Mesendoderm (in vitro differentiated cells): ENCODE results near the gene YIF1A.
A peak's percentile ranks its signal among the peaks of the same experiment; 100 is the strongest.
"Not testable (repeated sequence)": the region's sequence is repeated elsewhere in the genome, so short reads cannot be mapped to it uniquely, and the experiment has no call there.

Experiments
- DNase-seq: peaks from one replicate; pipeline ENCODE4 v3.0.0; 2013
- H2AK5ac ChIP-seq: 2 replicates; pipeline ENCODE4 v1.6.1; 2013; ENCODE audit warnings: low read length, inconsistent platforms
- H2BK120ac ChIP-seq: 2 replicates; pipeline ENCODE4 v1.6.1; 2013; ENCODE audit warnings: low read depth, mild to moderate bottlenecking, low read length, moderate library complexity, mixed read lengths
- H2BK15ac ChIP-seq: replicated peaks from 2 replicates; pipeline ENCODE4 v1.6.1; 2013; ENCODE audit warnings: low read depth, mild to moderate bottlenecking, moderate library complexity
- H2BK5ac ChIP-seq: 2 replicates; pipeline ENCODE4 v1.6.1; 2013; ENCODE audit warnings: low read length, inconsistent platforms
- H3K18ac ChIP-seq: 2 replicates; pipeline ENCODE4 v1.6.1; 2013; ENCODE audit warnings: mild to moderate bottlenecking, low read length, mixed read lengths
- H3K23ac ChIP-seq: one replicate; pipeline ENCODE4 v1.6.1; 2013; ENCODE audit warnings: low read length
- H3K27ac ChIP-seq: 2 replicates; pipeline ENCODE4 v1.5.1; 2013; ENCODE audit warnings: low read depth, mild to moderate bottlenecking, inconsistent platforms, low read length, moderate library complexity
- H3K27me3 ChIP-seq: 2 replicates; pipeline ENCODE4 v1.6.1; 2013; ENCODE audit warnings: low read length, control low read depth, mild to moderate bottlenecking, inconsistent platforms; ENCODE audit not compliant: insufficient read depth, poor library complexity
- H3K36me3 ChIP-seq: 2 replicates; pipeline ENCODE4 v1.6.1; 2013; ENCODE audit warnings: low read length, inconsistent platforms; ENCODE audit not compliant: control insufficient read depth, insufficient read depth
- H3K4ac ChIP-seq: one replicate; pipeline ENCODE4 v1.6.1; 2013; ENCODE audit warnings: low read depth, mild to moderate bottlenecking, low read length, moderate library complexity
- H3K4me1 ChIP-seq: 2 replicates; pipeline ENCODE4 v1.6.1; 2013; ENCODE audit warnings: low read depth, low read length, inconsistent platforms; ENCODE audit not compliant: control insufficient read depth
- H3K4me2 ChIP-seq: 2 replicates; pipeline ENCODE4 v1.6.1; 2013; ENCODE audit warnings: low read length
- H3K4me3 ChIP-seq: 2 replicates; pipeline ENCODE4 v1.5.1; 2013; ENCODE audit warnings: mild to moderate bottlenecking, low read length
- H3K56ac ChIP-seq: one replicate; pipeline ENCODE4 v1.6.1; 2013; ENCODE audit warnings: low read length
- H3K79me1 ChIP-seq: 2 replicates; pipeline ENCODE4 v1.6.1; 2013; ENCODE audit warnings: low read length, inconsistent platforms
- H3K79me2 ChIP-seq: 2 replicates; pipeline ENCODE4 v1.6.1; 2013; ENCODE audit warnings: mild to moderate bottlenecking, low read length; ENCODE audit not compliant: control insufficient read depth, insufficient read depth
- H3K9ac ChIP-seq: 2 replicates; pipeline ENCODE4 v1.6.1; 2013; ENCODE audit warnings: low read length, inconsistent platforms
- H4K5ac ChIP-seq: one replicate; pipeline ENCODE4 v1.6.1; 2013; ENCODE audit warnings: low read length
- H4K8ac ChIP-seq: one replicate; pipeline ENCODE4 v1.6.1; 2013; ENCODE audit warnings: low read depth, mild to moderate bottlenecking, control low read depth, low read length, moderate library complexity
- WGBS: extraction: QIAGEN DNeasy Blood & Tissue Kit; methylation state at CpG from one replicate; pipeline ENCODE4 v1.1.7; 2013; ENCODE audit warnings: low lambda C conversion rate, missing lambda C conversion rate; ENCODE audit not compliant: insufficient coverage; ENCODE audit errors: extremely low coverage; 5-methylcytosine and 5-hydroxymethylcytosine counted together

The YIF1A gene

GRCh38 chr11:66321606-66322005, 32.7 kb upstream of the YIF1A start:
- WGBS = no CpG with 5 or more reads among the region's 4 CpGs
- peaks cover 13% of the 10 kb centered on the region for H3K4me1 ChIP-seq

GRCh38 chr11:66320748-66321147, 31.8 kb upstream of the YIF1A start:
- not testable (repeated sequence) for H3K4ac ChIP-seq, H4K8ac ChIP-seq, H3K27ac ChIP-seq, H2AK5ac ChIP-seq, H3K18ac ChIP-seq, H3K4me3 ChIP-seq, H2BK5ac ChIP-seq, H4K5ac ChIP-seq, H3K9ac ChIP-seq, H3K23ac ChIP-seq, H3K36me3 ChIP-seq, H3K79me1 ChIP-seq, H2BK120ac ChIP-seq, H3K4me2 ChIP-seq, H3K79me2 ChIP-seq, H3K27me3 ChIP-seq, DNase-seq, H3K56ac ChIP-seq, H2BK15ac ChIP-seq
- WGBS = no CpG with 5 or more reads among the region's 6 CpGs
- H3K4me1 ChIP-seq = peaks cover 13% of the 10 kb centered on the region

More at GRCh38 chr11:66321606-66322005, 32.7 kb upstream of the YIF1A start:
- H2BK120ac ChIP-seq = no peak overlapping the region
- H3K4me3 ChIP-seq = no peak overlapping the region
- no peak overlapping the region for H3K27ac ChIP-seq
- no peak overlapping the region for H2AK5ac ChIP-seq
- no peak overlapping the region for H3K18ac ChIP-seq
- H3K4me2 ChIP-seq = no peak overlapping the region
- H3K27me3 ChIP-seq = no peaks in the 10 kb centered on the region
- H3K79me1 ChIP-seq = no peaks in the 10 kb centered on the region
- no peak overlapping the region for H4K5ac ChIP-seq
- no peaks in the 10 kb centered on the region for H3K79me2 ChIP-seq
- H3K36me3 ChIP-seq = no peaks in the 10 kb centered on the region
- H3K23ac ChIP-seq = no peak overlapping the region
- H3K56ac ChIP-seq = no peak overlapping the region
- H4K8ac ChIP-seq = no peak overlapping the region
- DNase-seq = no peak
- no peak overlapping the region for H3K9ac ChIP-seq
- no peak overlapping the region for H2BK5ac ChIP-seq
- H3K4ac ChIP-seq = no peak overlapping the region
- H2BK15ac ChIP-seq = no peak overlapping the region

- H3K18ac ChIP-seq, H3K4me3 ChIP-seq, H2BK120ac ChIP-seq, H3K79me2 ChIP-seq, H3K9ac ChIP-seq, H3K4me2 ChIP-seq, H2BK15ac ChIP-seq, H3K56ac ChIP-seq, H3K36me3 ChIP-seq, DNase-seq, H2AK5ac ChIP-seq, H3K79me1 ChIP-seq, H3K27ac ChIP-seq, H3K23ac ChIP-seq, H2BK5ac ChIP-seq, H4K8ac ChIP-seq, H3K4ac ChIP-seq, H3K27me3 ChIP-seq, H4K5ac ChIP-seq: not testable (repeated sequence)
- H3K4me1 ChIP-seq = peaks cover 13% of the 10 kb centered on the region
- WGBS = no CpG with 5 or more reads among the region's 2 CpGs
These were observed 31.3 kb upstream of the YIF1A start for GRCh38 chr11:66320289-66320688.

GRCh38 chr11:66318600-66318970, 29.6 kb upstream of the YIF1A start:
- Histone ChIP-seq H3K56ac (peak overlapping the region; percentile 77), H3K27me3 (no peaks in the 10 kb centered on the region), H2BK15ac (no peak overlapping the region), H2AK5ac (peak overlapping the region; percentile 74), H3K18ac (no peak overlapping the region), H3K9ac (peak overlapping the region; percentile 16), H2BK120ac (no peak overlapping the region), H4K8ac (no peak overlapping the region), H3K4me3 (no peak overlapping the region), H3K79me1 (no peaks in the 10 kb centered on the region), H3K79me2 (no peaks in the 10 kb centered on the region), H4K5ac (peak overlapping the region; percentile 52), H3K4me1 (peaks cover 15% of the 10 kb centered on the region), H2BK5ac (no peak overlapping the region), H3K4ac (no peak overlapping the region), H3K23ac (no peak overlapping the region), H3K36me3 (no peaks in the 10 kb centered on the region), H3K4me2 (no peak overlapping the region), H3K27ac (peak overlapping the region; percentile 26)
- DNase-seq = no peak
- no CpG with 5 or more reads among the region's 3 CpGs for WGBS

GRCh38 chr11:66317723-66318599, 29.0 kb upstream of the YIF1A start:
- H3K79me1 ChIP-seq = no peaks in the 10 kb centered on the region
- no peaks in the 10 kb centered on the region for H3K79me2 ChIP-seq
- peak; percentile 80 for DNase-seq
- peak overlapping the region; percentile 41 for H3K9ac ChIP-seq
- H3K4me2 ChIP-seq = no peak overlapping the region
- peak overlapping the region; percentile 62 for H3K18ac ChIP-seq
- H3K27me3 ChIP-seq = no peaks in the 10 kb centered on the region
- H3K4me3 ChIP-seq = no peak overlapping the region
- peak overlapping the region; percentile 77 for H3K56ac ChIP-seq
- peak overlapping the region; percentile 18 for H2BK5ac ChIP-seq
- H2BK15ac ChIP-seq = no peak overlapping the region
- H3K4ac ChIP-seq = peak overlapping the region; percentile 75
- no peak overlapping the region for H4K8ac ChIP-seq
- no peaks in the 10 kb centered on the region for H3K36me3 ChIP-seq
- H3K23ac ChIP-seq = no peak overlapping the region
- peaks cover 16% of the 10 kb centered on the region for H3K4me1 ChIP-seq
- peak overlapping the region; percentile 26 for H3K27ac ChIP-seq
- WGBS = no CpG with 5 or more reads among the region's 16 CpGs
- no peak overlapping the region for H2BK120ac ChIP-seq
- H4K5ac ChIP-seq = peak overlapping the region; percentile 52
- peak overlapping the region; percentile 74 for H2AK5ac ChIP-seq
